ENCODE data around the gene PCK2. TPM values are rescaled to one million over a fixed set of nuclear protein-coding genes. Genes with fewer than 3 reads are reported as not detected.

The PCK2 gene
- total RNA-seq, 1 experiment from 2014 or later: 16.8 TPM

DNA sequence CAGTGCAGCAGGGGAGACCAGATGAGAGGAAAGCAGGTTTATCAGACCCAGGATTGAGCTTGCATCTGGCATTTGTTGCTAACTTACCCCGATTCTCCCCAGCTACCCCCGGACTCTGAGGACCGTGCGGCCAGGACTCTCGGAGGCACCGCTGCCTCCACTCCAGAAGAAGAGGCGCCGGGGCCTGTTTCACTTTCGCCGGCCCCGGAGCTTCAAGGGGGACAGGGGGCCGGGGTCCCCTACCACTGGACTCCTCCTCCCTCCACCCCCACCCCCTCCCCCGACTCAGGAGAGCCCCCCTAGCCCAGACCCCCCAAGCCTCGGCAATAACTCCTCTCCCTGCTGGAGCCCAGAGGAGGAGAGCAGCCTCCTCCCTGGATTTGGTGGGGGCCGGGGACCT lies 29.3 kb upstream of the PCK2 start:
- H3K9me3 ChIP-seq (ENCODE audit: low read depth, low read length, poor library complexity, severe bottlenecking): no peaks in the 10 kb centered on the region
- no peaks in the 10 kb centered on the region for H3K36me3 ChIP-seq (ENCODE audit: insufficient read depth, low read length, poor library complexity, severe bottlenecking)
- H3K27ac ChIP-seq (ENCODE audit: low read depth, low read length, poor library complexity, severe bottlenecking): no peak overlapping the region
- ChIA-PET POLR2A (ENCODE audit: low non-redundant PET) (interaction anchor here (0.5 kb wide), 1 partner anchor 95 kb away, joined by 12 read pairs; no protein-coding TSS in a partner anchor), CTCF (no interaction called here)
- H3K27me3 ChIP-seq (replicated peaks; ENCODE audit: insufficient read depth, low read depth, low read length, poor library complexity): peaks cover 3% of the 10 kb centered on the region
- DNase-seq (ENCODE audit: low spot score): no peak
- intact Hi-C loops (cut with micrococcal nuclease; ENCODE audit: unreplicated experiment): no loop called here
- no TSS peak for BruUV-seq (replicated peaks)
- no peaks in the 10 kb centered on the region for H3K4me1 ChIP-seq (ENCODE audit: insufficient read depth, low read length, poor library complexity, severe bottlenecking)
- H3K4me3 ChIP-seq (ENCODE audit: low read depth, low read length, poor library complexity, severe bottlenecking): no peak overlapping the region
- TF ChIP-seq EZH2 (IDR thresholded peaks at IDR 0.05; ENCODE audit: borderline replicate concordance, low read depth, low read length, poor library complexity, severe bottlenecking): no peak
- TF ChIP-seq, protein P1, sequence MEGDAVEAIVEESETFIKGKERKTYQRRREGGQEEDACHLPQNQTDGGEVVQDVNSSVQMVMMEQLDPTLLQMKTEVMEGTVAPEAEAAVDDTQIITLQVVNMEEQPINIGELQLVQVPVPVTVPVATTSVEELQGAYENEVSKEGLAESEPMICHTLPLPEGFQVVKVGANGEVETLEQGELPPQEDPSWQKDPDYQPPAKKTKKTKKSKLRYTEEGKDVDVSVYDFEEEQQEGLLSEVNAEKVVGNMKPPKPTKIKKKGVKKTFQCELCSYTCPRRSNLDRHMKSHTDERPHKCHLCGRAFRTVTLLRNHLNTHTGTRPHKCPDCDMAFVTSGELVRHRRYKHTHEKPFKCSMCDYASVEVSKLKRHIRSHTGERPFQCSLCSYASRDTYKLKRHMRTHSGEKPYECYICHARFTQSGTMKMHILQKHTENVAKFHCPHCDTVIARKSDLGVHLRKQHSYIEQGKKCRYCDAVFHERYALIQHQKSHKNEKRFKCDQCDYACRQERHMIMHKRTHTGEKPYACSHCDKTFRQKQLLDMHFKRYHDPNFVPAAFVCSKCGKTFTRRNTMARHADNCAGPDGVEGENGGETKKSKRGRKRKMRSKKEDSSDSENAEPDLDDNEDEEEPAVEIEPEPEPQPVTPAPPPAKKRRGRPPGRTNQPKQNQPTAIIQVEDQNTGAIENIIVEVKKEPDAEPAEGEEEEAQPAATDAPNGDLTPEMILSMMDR (conservative IDR thresholded peaks at IDR 0.05; ENCODE audit: low read depth, low read length): no peak

DNA sequence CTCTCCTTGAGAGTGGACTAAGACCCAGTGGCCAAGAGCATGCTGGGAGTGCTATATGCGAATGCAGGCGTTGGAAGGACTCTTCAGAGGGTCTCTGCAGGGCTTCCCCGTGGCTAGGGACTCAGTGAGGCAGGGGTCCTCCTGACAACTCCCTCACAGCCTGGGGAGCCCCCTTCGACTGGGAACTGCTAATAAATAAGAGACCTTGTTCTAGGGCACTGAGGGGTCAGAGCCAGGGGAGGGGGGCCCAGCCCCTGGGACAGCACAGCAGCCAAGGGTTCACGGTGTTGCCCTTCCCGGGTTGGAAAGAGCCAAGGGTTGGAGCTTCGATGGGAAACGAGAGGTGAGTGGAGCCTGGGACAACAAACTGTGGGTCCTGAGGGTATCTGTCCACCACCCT lies 28.7 kb upstream of the PCK2 start:
- Histone ChIP-seq H3K4me1 (ENCODE audit: insufficient read depth, low read length, poor library complexity, severe bottlenecking) (no peaks in the 10 kb centered on the region), H3K4me3 (ENCODE audit: low read depth, low read length, poor library complexity, severe bottlenecking) (no peak overlapping the region), H3K27me3 (replicated peaks; ENCODE audit: insufficient read depth, low read depth, low read length, poor library complexity) (peaks cover 6% of the 10 kb centered on the region), H3K36me3 (ENCODE audit: insufficient read depth, low read length, poor library complexity, severe bottlenecking) (no peaks in the 10 kb centered on the region), H3K27ac (ENCODE audit: low read depth, low read length, poor library complexity, severe bottlenecking) (no peak overlapping the region), H3K9me3 (ENCODE audit: low read depth, low read length, poor library complexity, severe bottlenecking) (no peaks in the 10 kb centered on the region)
- CTCF ChIA-PET: no interaction called here
- BruUV-seq (replicated peaks): no TSS peak
- intact Hi-C loops (cut with micrococcal nuclease; ENCODE audit: unreplicated experiment): no loop called here
- TF ChIP-seq EZH2 (IDR thresholded peaks at IDR 0.05; ENCODE audit: borderline replicate concordance, low read depth, low read length, poor library complexity, severe bottlenecking): no peak
- TF ChIP-seq, protein P1 (conservative IDR thresholded peaks at IDR 0.05; ENCODE audit: low read depth, low read length): no peak
- POLR2A ChIA-PET (ENCODE audit: low non-redundant PET): no interaction called here
- no peak for DNase-seq (ENCODE audit: low spot score)

DNA sequence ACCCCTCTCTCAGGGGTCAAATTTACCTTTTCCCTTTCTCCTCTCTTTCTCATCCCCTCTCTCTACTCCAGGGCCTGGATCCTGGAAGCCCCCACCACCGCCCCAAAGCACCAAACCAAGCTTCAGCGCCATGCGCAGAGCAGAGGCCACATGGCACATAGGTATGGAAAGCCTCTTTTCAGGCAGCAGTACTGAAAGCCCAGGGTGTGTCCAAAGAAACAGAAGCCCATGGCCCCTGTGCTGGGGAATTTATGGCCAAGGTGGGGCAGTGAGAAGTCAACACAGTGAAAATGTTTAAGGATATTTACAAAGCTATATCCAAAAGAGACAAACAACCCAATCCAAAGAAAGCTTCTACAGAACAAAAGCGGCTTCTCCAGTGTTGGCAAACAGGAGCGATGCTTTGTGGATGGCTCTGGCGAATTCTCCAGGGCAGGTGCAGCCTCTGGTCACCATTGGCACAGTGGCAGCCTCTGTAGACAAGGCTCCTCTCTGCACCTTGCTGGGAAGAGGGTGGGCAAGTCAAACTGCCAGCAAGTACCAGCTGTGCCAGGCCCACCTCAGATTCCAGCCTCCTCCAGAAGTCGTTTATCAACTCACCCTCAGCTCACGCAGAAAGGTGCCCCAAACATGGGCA lies 27.5 kb upstream of the PCK2 start:
- no TSS peak for BruUV-seq (replicated peaks)
- DNase-seq (ENCODE audit: low spot score): no peak
- TF ChIP-seq, protein P1 (conservative IDR thresholded peaks at IDR 0.05; ENCODE audit: low read depth, low read length): no peak
- TF ChIP-seq EZH2 (IDR thresholded peaks at IDR 0.05; ENCODE audit: borderline replicate concordance, low read depth, low read length, poor library complexity, severe bottlenecking): no peak
- Histone ChIP-seq H3K27ac (ENCODE audit: low read depth, low read length, poor library complexity, severe bottlenecking) (no peak overlapping the region), H3K27me3 (replicated peaks; ENCODE audit: insufficient read depth, low read depth, low read length, poor library complexity) (peaks cover 11% of the 10 kb centered on the region), H3K36me3 (ENCODE audit: insufficient read depth, low read length, poor library complexity, severe bottlenecking) (no peaks in the 10 kb centered on the region), H3K4me3 (ENCODE audit: low read depth, low read length, poor library complexity, severe bottlenecking) (no peak overlapping the region), H3K9me3 (ENCODE audit: low read depth, low read length, poor library complexity, severe bottlenecking) (no peaks in the 10 kb centered on the region), H3K4me1 (ENCODE audit: insufficient read depth, low read length, poor library complexity, severe bottlenecking) (no peaks in the 10 kb centered on the region)
- ChIA-PET CTCF (no interaction called here), POLR2A (ENCODE audit: low non-redundant PET) (no interaction called here)
- intact Hi-C loops (cut with micrococcal nuclease; ENCODE audit: unreplicated experiment): no loop called here

All from A673 (cell line).